ENCODE measurements around the gene GRAMD4.
"Not testable (repeated sequence)": the region's sequence is repeated elsewhere in the genome, so short reads cannot be mapped to it uniquely, and the experiment has no call there.

Gene GRAMD4

DNA sequence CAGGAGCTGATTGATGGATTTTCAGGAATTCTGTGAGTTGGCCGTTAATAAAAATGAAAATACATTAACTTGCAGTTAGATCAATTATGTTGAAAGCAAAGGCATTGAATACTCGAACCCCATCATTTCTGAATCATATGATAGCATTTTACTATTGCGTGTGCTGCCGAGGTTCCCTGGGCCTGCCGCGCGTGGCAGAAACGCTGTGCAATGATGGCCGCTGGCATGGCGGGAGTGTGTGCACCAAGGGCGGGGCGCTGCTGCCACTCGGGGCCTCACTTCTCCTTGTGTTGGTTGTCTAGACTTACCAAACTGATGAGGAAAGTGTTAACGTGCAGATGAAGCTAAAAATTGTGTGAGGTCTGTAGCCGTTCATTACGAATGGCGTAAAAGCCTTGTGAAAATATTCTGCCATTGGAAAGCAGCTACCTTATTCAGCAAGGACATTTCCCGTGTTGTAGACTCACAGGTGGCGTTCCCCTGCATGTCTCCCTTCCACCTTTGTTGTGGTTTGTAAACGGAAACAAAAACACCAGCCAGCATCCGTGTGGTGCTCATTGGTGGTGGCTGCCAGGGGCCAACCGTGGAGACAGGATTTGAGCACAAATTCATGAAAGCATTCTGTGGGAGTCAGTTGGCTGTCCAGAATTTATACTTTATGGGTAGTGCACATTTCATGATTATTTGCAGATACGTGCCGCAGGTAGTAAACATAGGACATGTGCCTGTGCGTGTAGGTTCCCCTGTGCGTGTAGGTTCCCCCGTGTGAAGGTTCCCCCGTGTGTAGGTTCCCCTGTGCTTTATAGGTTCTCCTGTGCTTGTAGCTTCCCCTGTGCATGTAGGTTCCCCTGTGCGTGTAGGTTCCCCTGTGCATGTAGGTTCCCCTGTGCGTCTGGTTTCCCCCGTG lies 5.9 kb upstream of the GRAMD4 start:
- DNase-seq (ENCODE audit: low spot score in 2 of 2) (peak in 1 of 2 donors; percentile 46), ATAC-seq (ENCODE audit: low read depth) (peak; percentile 79)
- Mint-ChIP-seq H3K36me3 (no peaks in the 10 kb centered on the region), H3K9me3 (no peaks in the 10 kb centered on the region), H3K27ac (peak overlapping the region; percentile 83), H3K27me3 (no peaks in the 10 kb centered on the region), H3K4me3 (peak overlapping the region; percentile 94), H3K4me1 (peaks cover 30% of the 10 kb centered on the region)

DNA sequence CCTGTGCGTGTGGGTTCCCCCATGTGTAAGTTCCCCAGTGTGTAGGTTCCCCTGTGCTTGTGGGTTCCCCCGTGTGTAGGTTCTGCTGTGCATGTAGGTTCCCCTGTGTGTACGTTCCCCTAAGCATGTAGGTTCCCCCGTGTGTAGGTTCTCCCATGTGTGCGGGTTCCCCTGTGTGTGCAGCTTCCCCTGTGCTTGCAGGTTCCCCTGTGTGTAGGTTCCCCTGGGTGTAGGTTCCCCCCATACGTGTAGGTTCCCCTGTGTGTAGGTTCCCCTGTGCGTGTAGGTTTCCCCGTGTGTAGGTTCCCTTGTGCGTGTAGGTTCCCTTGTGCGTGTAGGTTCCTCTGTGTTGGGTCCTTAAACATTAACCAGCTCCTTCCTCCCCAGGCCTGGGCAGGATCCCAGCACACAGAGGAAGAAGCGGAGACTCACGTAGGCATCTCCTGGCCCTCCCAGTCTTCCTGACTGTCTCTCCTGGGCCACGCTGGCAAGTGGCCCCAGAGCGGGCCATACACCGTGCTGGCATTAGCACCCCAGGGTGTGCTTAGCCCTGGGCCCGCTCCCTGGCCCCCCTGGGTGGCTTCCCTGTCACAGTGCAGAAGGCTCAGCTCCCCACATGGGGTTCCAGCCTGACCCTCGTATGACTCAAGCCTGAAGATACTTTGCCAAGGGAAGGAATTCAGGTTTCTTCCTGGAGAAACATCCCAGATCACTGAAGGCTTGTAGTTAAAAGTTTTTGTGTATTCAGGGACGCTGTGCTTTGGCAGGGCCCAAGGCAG lies 2.8 kb upstream of the GRAMD4 start:
- H3K27me3 Mint-ChIP-seq = no peaks in the 10 kb centered on the region
- peaks cover 33% of the 10 kb centered on the region for H3K4me1 Mint-ChIP-seq
- no peaks in the 10 kb centered on the region for H3K9me3 Mint-ChIP-seq
- H3K36me3 Mint-ChIP-seq = peaks cover 2% of the 10 kb centered on the region
- H3K4me3 Mint-ChIP-seq = no peak overlapping the region
- DNase-seq (ENCODE audit: low spot score in 2 of 2) (no peak), ATAC-seq (ENCODE audit: low read depth) (no peak)
- no peak overlapping the region for H3K27ac Mint-ChIP-seq

DNA sequence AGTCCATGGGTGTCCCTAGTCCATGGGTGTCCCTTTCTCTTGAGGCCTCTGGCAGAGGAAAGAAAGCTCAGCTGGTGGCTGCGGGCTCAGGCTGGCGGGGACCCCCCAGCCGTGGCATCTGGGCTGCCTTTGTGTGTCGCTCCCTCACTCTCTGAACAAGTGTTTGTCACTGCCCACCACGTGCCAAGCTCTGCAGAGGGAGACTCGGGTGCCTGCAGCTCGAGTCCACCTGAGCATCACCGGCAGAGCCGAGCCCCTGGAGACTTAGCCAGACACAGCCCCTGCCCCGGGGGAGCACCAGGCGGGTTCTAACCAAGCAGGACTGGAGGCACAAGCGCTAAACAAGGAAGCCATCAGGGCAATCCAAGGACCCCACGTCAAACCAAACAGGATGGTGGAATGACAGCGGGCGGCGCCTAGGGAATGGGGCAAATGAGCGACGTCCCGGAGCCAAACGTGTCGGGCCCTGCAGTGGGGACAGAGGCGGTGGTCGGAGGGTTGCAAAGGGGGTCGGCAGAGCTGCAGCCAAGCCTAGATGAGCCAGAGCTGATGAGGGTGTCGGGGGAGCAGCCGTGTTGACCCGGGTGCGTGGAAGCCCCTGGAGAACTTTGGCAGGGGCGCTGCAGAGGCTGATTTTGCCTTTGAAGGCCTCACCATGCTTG lies 2.1 kb upstream of the GRAMD4 start:
- no peak for ATAC-seq (ENCODE audit: low read depth)
- H3K36me3 Mint-ChIP-seq = peaks cover 2% of the 10 kb centered on the region

DNA sequence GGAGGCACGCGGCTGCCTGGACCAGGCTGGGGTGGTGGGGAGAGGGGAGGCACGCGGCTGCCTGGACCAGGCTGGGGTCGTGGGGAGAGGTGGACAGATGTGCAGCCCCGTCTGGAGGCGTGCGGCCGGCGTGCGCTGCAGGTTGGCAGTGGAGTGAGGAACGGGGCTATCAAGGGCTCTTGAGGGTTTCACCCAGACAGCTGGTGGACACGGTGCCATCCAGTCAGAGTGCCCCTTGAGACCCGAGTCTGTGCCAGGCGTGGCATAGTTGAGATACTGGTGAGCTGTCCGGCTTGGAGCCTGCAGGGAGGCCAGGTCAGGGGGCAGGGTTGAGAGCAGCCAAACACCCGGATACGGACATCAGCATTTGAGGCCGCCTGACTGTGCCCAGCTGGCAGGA lies 1.5 kb upstream of the GRAMD4 start:
- Mint-ChIP-seq H3K4me3 (no peak overlapping the region), H3K36me3 (peaks cover 2% of the 10 kb centered on the region), H3K27ac (no peak overlapping the region), H3K4me1 (peaks cover 26% of the 10 kb centered on the region), H3K27me3 (no peaks in the 10 kb centered on the region), H3K9me3 (no peaks in the 10 kb centered on the region)
- DNase-seq (ENCODE audit: low spot score in 2 of 2) (no peak), ATAC-seq (ENCODE audit: low read depth) (no peak)

More for the DNA sequence above, 2.1 kb upstream of the GRAMD4 start:
- Mint-ChIP-seq H3K9me3 (no peaks in the 10 kb centered on the region), H3K27me3 (no peaks in the 10 kb centered on the region), H3K4me3 (no peak overlapping the region), H3K27ac (no peak overlapping the region), H3K4me1 (peaks cover 30% of the 10 kb centered on the region)
- DNase-seq (ENCODE audit: low spot score in 2 of 2) = no peak

DNA sequence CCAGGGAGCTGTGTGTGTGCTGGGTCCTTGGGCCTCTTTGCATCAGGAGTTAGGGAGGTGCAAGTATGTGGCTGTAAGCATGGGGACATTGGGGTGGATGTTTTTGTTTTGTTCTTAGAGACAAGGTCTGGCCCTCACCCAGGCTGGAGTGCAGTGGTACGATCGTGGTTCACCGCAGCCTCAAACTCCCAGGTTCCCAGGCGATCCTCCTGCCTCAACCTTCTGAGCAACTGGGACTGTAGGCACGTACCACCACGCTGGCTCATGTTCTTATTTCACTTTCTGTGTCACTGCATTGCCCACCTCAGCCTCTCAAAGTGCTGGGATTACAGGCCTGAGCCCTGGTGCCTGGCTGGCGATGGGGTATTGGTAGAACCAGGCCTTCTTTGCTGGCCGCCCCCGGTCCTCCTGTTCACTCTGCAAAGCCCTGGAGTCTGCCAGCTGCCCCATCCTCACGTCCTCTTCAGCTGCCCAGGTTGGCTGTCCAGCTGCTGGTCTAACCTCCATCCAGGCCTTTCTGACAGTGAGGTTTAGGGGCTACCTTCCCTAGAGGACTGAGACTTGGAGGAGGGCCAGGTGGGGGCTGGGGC lies 851 bp upstream of the GRAMD4 start:
- H3K27ac Mint-ChIP-seq = no peak overlapping the region
- no peaks in the 10 kb centered on the region for H3K9me3 Mint-ChIP-seq
- DNase-seq (ENCODE audit: low spot score in 2 of 2) = no peak
- peaks cover 2% of the 10 kb centered on the region for H3K36me3 Mint-ChIP-seq
- ATAC-seq (ENCODE audit: low read depth) = no peak
- H3K27me3 Mint-ChIP-seq = no peaks in the 10 kb centered on the region
- peaks cover 23% of the 10 kb centered on the region for H3K4me1 Mint-ChIP-seq
- no peak overlapping the region for H3K4me3 Mint-ChIP-seq

DNA sequence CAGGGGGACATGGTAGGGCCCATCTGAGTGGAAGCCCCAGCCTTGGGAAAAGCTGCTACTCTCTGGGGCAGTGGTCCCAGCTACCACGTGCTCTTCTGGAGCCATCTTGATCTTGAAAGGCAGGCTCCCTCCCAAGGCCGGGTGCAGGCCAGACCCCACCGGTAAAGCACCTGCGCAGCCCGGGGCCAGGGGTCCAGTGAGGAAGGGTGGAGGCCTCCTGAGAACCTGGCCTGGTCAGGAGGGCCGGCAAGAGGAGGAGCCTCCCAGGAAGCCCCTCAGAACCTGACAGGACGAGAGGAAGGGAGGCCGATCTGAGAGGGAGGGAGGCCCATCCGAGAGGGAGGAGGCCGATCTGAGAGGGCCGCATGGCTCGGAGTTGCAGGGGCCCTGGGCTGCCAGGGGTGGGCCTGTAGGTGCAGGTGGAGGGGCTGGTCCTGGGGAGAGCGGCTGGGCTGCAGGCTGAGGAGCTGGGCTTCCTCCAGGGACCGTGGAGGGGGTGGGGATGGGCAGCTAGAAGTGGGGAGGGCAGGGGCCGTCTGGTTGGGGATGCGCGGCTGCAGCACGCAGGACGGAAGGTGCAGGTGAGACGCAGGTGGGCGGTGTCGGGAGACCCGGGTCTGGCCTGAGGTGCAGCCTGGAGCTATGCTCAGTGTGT lies 529 bp downstream of the GRAMD4 start:
- peaks cover 2% of the 10 kb centered on the region for H3K36me3 Mint-ChIP-seq
- no peaks in the 10 kb centered on the region for H3K27me3 Mint-ChIP-seq
- H3K27ac Mint-ChIP-seq = no peak overlapping the region
- peaks cover 22% of the 10 kb centered on the region for H3K4me1 Mint-ChIP-seq
- no peak for ATAC-seq (ENCODE audit: low read depth)
- H3K4me3 Mint-ChIP-seq = no peak overlapping the region
- no peaks in the 10 kb centered on the region for H3K9me3 Mint-ChIP-seq
- no peak for DNase-seq (ENCODE audit: low spot score in 2 of 2)

DNA sequence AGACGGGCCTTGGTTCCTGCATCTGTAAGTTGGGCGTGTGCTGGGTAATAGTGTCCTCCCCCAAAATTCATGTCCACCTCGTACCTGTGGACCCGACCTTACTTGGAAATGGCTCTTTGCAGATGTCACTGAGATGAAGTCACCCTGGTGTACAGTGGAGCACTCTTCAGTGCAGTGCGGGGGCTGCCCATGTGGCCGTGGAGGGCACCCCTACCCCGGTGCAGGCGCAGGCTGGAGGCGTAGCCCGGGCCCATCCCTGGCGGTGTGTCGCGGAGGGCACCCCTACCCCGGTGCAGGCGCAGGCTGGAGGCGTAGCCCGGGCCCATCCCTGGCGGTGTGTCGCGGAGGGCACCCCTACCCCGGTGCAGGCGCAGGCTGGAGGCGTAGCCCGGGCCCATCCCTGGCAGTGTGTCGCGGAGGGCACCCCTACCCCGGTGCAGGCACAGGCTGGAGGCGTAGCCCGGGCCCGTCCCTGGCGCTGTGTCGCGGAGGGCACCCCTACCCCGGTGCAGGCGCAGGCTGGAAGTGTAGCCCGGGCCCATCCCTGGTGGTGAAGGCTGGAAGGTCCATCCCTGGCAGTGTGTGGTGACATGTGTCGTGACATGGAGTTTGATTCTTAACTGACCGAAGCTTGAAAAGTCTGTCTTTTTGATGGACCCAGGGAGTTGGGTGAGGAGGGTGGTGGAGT lies 1.2 kb downstream of the GRAMD4 start:
- H3K27ac Mint-ChIP-seq = peak overlapping the region; percentile 24
- H3K4me1 Mint-ChIP-seq = peaks cover 25% of the 10 kb centered on the region
- H3K9me3 Mint-ChIP-seq; H3K36me3 Mint-ChIP-seq; DNase-seq (ENCODE audit: low spot score in 2 of 2); H3K27me3 Mint-ChIP-seq; H3K4me3 Mint-ChIP-seq; ATAC-seq (ENCODE audit: low read depth): not testable (repeated sequence)

DNA sequence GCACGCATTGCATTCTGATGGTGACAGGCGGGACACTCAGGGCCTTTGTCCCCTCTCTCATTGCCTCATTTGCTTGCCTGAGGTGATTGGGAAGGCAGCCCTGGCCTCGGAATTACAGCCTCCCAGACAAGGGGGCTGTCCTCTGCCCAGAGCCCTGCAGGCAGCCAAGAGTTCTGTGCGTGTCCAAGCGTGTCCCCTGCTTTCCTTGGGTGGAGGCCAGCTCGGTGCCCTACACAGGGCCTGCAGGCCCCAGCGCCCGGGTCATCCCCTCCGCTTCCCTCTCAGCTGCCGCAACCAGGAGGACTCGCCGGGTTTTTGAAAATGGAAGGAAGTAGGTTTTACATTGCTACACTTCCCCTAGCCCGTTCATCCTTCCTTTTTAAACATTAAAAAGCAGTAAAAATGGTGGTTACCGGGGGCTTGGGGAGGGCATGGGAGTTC lies 1.9 kb downstream of the GRAMD4 start:
- Mint-ChIP-seq H3K27ac (peak overlapping the region; percentile 24), H3K4me1 (peaks cover 23% of the 10 kb centered on the region), H3K4me3 (peak overlapping the region; percentile 27), H3K27me3 (no peaks in the 10 kb centered on the region), H3K9me3 (no peaks in the 10 kb centered on the region), H3K36me3 (peaks cover 4% of the 10 kb centered on the region)
- no peak for DNase-seq (ENCODE audit: low spot score in 2 of 2)
- ATAC-seq (ENCODE audit: low read depth) = no peak

DNA sequence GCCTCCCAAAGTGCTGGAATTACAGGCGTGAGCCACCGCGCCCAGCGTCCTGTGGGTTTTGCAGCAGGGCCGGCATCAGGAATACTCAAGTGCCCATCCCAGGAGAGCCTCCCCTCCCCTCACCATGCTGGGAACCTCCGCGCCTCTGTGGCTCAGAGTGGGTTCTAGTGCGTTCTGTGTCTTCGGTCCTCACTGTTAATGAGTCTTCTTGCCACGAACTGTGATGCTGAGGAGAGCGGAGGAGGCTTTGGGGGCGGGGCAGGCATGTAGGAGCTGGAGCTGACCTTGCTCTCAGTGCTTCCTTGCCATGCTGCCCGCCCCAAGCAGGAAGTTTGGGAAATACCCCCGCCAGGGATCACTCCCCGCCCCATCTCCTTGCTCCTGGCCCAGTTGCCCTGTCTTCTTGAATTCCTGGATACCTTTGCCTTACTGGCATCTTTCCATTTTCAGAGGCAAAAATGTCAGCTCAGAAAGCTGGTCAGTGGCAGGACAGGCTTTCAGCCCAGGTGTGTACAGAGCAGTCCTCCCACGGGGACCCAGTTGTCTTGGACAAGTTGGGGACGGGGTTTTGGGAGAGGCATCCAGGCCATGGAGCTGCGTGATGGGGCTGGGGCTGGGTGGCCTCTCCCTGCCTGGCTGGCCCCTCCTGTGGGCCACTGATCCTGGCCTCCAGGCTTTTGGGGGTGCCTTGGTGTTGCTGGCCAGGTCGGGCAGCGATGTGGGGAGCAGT lies 5.1 kb downstream of the GRAMD4 start:
- Mint-ChIP-seq H3K27me3 (no peaks in the 10 kb centered on the region), H3K4me1 (peaks cover 13% of the 10 kb centered on the region), H3K36me3 (peaks cover 7% of the 10 kb centered on the region), H3K27ac (no peak overlapping the region), H3K4me3 (no peak overlapping the region), H3K9me3 (no peaks in the 10 kb centered on the region)
- DNase-seq (ENCODE audit: low spot score in 2 of 2) (no peak), ATAC-seq (ENCODE audit: low read depth) (no peak)

DNA sequence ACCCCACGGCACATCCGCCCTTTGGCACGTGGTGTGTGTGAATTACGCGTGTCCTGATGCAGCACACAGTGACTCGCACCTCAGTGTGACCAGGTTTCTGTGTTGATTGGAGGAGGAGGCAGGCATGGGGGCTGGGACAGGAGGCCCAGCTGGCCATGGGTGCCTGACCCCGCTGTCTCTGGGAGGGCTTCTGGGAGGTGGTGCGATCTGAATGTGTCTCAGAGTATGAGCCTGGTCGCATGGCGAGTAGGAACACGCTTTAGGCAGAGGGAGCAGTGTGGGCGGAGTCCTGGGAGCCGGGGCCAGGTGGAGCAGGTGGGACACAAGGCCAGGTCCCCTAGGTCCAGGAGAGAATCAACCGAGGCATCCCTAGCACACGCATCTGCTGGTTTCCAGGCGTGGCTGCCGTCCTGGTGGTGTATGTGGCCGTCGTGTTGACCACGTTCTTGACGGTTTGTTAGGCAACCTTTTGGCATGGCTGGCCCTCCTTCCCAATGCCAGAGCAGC lies 5.7 kb downstream of the GRAMD4 start:
- H3K36me3 Mint-ChIP-seq = peaks cover 7% of the 10 kb centered on the region
- H3K4me3 Mint-ChIP-seq = no peak overlapping the region
- H3K27ac Mint-ChIP-seq = no peak overlapping the region
- DNase-seq (ENCODE audit: low spot score in 2 of 2) = no peak
- no peaks in the 10 kb centered on the region for H3K9me3 Mint-ChIP-seq
- no peak for ATAC-seq (ENCODE audit: low read depth)
- H3K27me3 Mint-ChIP-seq = no peaks in the 10 kb centered on the region
- peaks cover 13% of the 10 kb centered on the region for H3K4me1 Mint-ChIP-seq

DNA sequence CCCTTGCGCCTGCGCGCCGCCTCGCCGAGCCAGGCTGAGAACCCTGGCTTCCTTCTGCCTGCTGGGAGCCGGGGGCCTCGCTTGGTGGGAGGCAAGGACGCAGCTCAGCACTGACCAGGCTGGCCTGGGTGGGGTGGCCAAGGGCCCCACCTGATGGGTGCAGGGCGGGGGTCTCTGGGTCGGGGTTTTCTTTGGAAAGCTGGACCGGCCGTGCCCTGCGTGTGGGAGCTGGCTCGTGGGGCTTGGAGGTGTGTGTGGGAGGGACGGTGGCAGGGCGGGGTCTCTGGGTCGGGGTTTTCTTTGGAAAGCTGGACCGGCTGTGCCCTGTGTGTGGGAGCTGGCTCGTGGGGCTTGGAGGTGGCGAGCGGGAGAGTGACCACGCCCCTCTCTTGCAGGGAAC lies 6.2 kb downstream of the GRAMD4 start:
- Mint-ChIP-seq H3K9me3 (no peaks in the 10 kb centered on the region), H3K4me1 (peaks cover 13% of the 10 kb centered on the region), H3K36me3 (peaks cover 7% of the 10 kb centered on the region), H3K4me3 (no peak overlapping the region), H3K27ac (no peak overlapping the region), H3K27me3 (no peaks in the 10 kb centered on the region)
- ATAC-seq (ENCODE audit: low read depth) (no peak), DNase-seq (ENCODE audit: low spot score in 2 of 2) (no peak)
